ENCODE results near the gene AGAP1. TPM values are rescaled to one million over a fixed set of nuclear protein-coding genes. Genes with fewer than 3 reads are reported as not detected.

The AGAP1 gene
- polyA plus RNA-seq, 1 experiment: 12.4 TPM

DNA sequence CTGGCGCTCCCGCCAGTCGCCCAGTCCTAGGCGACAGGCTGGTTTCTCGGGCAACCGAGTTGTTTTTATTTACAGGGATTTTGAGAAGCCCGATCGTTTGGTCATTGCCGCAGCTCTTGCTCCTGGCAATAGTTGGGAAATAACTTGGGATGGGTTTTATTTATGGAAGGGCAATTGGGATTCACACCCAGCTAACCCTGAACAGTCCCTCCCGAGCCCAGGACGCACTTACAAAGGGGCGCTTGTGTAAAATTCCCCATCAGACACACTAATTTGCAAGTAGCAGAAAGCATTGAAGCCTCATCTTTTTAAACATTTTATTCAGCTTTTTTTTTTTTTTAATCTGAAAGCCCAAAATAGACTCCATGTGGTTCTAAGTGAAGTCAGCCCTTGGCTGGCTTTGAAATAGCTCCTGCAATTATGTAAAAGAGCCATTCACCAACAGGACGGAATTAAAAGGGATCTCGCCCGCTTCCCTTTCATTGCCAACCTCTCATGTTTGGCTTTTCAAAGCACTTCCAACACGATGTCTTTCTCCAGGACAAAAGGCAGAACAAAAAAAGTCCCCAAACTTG lies 677.9 kb downstream of the AGAP1 start:
- peaks cover 87% of the 10 kb centered on the region for H3K27me3 ChIP-seq (ENCODE audit: control insufficient read depth, insufficient read depth, low read length)
- DNase-seq (ENCODE audit: low read depth, low spot score): no peak
- TF ChIP-seq, protein P1, sequence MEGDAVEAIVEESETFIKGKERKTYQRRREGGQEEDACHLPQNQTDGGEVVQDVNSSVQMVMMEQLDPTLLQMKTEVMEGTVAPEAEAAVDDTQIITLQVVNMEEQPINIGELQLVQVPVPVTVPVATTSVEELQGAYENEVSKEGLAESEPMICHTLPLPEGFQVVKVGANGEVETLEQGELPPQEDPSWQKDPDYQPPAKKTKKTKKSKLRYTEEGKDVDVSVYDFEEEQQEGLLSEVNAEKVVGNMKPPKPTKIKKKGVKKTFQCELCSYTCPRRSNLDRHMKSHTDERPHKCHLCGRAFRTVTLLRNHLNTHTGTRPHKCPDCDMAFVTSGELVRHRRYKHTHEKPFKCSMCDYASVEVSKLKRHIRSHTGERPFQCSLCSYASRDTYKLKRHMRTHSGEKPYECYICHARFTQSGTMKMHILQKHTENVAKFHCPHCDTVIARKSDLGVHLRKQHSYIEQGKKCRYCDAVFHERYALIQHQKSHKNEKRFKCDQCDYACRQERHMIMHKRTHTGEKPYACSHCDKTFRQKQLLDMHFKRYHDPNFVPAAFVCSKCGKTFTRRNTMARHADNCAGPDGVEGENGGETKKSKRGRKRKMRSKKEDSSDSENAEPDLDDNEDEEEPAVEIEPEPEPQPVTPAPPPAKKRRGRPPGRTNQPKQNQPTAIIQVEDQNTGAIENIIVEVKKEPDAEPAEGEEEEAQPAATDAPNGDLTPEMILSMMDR (IDR thresholded peaks at IDR 0.05; ENCODE audit: low read depth, low read length): no peak
- CTCF ChIA-PET: interaction anchor here (0.7 to 2.5 kb wide), 5 partner anchors 9 to 393 kb away, joined by 3 to 14 read pairs (median 6); no protein-coding TSS in a partner anchor
- H3K27ac ChIP-seq (ENCODE audit: low read depth, low read length): no peak overlapping the region
- peaks cover 16% of the 10 kb centered on the region; the same call in 1 of the 2 replicates for H3K9me3 ChIP-seq (ENCODE audit: control insufficient read depth, insufficient read depth, low read length)
- POLR2A ChIA-PET: no interaction called here
- no peak overlapping the region for H3K4me3 ChIP-seq (ENCODE audit: low read depth, low read length)

DNA sequence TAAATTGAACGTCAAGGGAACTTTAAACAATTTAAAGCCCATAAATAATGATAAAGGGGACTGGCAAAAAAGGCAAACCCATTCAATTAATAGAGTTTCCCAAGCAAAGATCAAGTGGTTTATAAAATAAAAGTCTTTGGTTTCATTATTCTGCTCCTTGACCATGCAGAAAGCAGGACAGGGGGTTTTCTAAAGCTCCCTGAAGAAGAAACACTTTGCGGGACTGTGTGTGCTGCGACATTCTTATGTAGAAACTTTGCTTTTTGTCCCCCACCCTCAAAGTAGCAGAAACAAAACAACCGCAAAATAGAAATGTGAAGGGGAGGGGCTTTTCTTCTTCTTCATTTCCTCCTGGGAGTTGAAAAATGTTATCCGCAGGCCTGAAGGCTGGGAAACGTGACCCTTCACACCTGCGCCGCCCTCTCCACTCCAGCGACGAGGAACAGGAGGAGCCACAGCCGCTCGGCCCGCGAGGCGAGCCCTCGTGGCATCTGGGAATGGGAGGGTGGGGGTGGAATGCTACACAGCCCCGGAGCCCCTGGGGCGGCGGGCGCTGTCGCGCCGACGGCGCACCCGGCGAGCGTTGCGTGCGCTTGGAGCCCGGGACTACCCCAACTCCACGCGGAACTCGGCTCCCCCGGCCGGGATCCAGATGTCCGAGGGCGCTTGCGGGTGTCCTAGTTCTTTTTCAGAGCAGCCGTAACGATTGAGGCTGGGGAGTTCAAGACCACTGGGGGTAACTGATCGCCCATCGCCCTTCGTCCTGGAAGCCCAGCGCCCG lies 678.6 kb downstream of the AGAP1 start:
- TF ChIP-seq, protein P1 (IDR thresholded peaks at IDR 0.05; ENCODE audit: low read depth, low read length): no peak
- DNase-seq (ENCODE audit: low read depth, low spot score): no peak
- Histone ChIP-seq H3K27ac (ENCODE audit: low read depth, low read length) (no peak overlapping the region), H3K27me3 (ENCODE audit: control insufficient read depth, insufficient read depth, low read length) (peaks cover 87% of the 10 kb centered on the region), H3K4me3 (ENCODE audit: low read depth, low read length) (no peak overlapping the region), H3K9me3 (ENCODE audit: control insufficient read depth, insufficient read depth, low read length) (peaks cover 20% of the 10 kb centered on the region; the same call in 1 of the 2 replicates)
- CTCF ChIA-PET: interaction anchor here (0.7 to 2.5 kb wide), 3 partner anchors 8 to 393 kb away, joined by 5 to 8 read pairs (median 6); no protein-coding TSS in a partner anchor
- POLR2A ChIA-PET: no interaction called here

DNA sequence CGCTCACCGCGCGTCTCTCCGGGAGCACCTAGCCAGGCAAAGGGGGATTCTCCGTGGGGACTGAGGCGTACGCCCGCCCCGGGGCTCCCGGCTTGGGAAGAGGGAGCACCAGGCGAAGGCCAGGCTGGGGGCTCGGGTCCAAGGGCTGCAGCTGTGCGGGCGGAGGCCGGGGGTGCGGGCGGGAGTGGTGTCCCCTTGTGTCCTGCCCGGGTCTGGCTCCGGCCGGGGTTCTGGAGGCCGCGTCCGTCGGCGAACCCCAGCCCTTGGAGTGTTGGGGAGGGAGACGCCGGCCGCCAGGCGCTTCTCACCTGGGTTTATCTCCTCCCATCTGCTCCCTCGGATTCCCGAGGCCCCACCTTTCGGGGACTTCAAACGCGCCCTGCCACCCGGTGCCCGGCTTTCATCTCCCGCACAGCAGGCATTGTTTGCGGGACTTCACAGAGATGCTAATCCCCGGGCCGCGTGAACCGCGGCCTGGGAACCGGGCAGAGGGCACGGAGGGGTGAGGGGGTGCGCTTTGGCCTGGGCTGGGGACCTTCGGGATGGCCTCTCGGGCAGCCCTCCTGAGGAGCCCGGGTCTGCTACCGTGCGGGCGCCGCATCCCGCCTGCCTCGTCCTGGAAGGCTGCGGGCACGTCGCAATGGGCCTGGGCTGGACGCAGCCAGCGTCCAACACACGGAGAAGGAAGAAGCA lies 679.3 kb downstream of the AGAP1 start:
- peaks cover 82% of the 10 kb centered on the region for H3K27me3 ChIP-seq (ENCODE audit: control insufficient read depth, insufficient read depth, low read length)
- ChIA-PET POLR2A (no interaction called here), CTCF (interaction anchor here (1.0 to 12.7 kb wide), 2 partner anchors 393 to 407 kb away, joined by 3 to 368 read pairs; no protein-coding TSS in a partner anchor)
- no peak overlapping the region for H3K27ac ChIP-seq (ENCODE audit: low read depth, low read length)
- DNase-seq (ENCODE audit: low read depth, low spot score): no peak
- peaks cover 23% of the 10 kb centered on the region; the same call in 1 of the 2 replicates for H3K9me3 ChIP-seq (ENCODE audit: control insufficient read depth, insufficient read depth, low read length)
- H3K4me3 ChIP-seq (ENCODE audit: low read depth, low read length): no peak overlapping the region
- TF ChIP-seq, protein P1 (IDR thresholded peaks at IDR 0.05; ENCODE audit: low read depth, low read length): no peak

DNA sequence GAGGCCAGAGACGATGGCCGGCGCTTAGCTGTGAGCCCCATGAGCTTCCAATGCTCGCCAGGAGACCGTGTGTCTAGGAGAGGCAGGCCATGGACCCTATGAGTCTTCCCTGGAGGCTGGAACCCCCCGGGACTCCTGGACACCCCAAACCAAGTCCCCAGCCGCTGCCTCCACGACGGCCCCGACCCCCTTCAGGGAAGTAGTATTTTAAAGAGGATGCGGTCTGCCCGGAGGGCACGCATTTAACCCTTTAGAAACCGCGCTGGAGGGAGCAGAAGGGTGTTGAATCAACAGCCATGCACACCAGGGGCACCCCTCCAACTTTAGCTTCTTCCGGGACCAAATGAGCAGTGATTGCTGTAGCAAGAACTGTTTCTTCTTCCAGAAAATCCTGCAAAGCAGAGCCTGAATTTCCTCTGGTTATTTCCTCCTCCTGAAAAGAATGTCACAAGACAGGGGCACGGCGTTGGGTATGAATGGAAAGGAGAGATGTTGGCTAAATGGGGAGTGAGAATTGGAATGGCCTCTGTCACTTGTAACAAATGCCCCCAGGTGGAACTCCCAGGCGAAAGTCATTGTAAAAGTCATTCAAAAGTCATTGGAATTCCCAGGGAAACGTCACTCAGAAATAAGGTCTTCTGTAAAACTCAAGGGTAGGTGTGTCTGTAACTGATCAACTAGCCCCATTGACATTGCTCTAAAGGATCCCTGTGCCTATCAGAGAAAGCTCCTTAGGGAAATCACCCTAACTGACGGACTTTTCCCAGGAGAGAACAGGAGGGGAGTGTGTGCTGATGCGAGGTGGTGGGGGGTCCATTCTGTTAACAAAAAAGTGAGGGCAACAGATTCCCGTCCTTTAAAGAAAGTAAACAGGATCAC lies 680.1 kb downstream of the AGAP1 start:
- H3K27me3 ChIP-seq (ENCODE audit: control insufficient read depth, insufficient read depth, low read length): peaks cover 79% of the 10 kb centered on the region

More for the DNA sequence above, 680.1 kb downstream of the AGAP1 start:
- Histone ChIP-seq H3K9me3 (ENCODE audit: control insufficient read depth, insufficient read depth, low read length) (peaks cover 19% of the 10 kb centered on the region; the same call in 1 of the 2 replicates), H3K27ac (ENCODE audit: low read depth, low read length) (no peak overlapping the region), H3K4me3 (ENCODE audit: low read depth, low read length) (no peak overlapping the region)
- no peak for DNase-seq (ENCODE audit: low read depth, low spot score)
- CTCF ChIA-PET: interaction anchor here (1.0 to 12.7 kb wide), 2 partner anchors 394 to 408 kb away, joined by 3 to 368 read pairs; no protein-coding TSS in a partner anchor
- POLR2A ChIA-PET: no interaction called here
- TF ChIP-seq, protein P1 (IDR thresholded peaks at IDR 0.05; ENCODE audit: low read depth, low read length): no peak

Data from AG04450 (cell line).